ENCODE measurements around the gene S100A11.

The S100A11 gene

DNA sequence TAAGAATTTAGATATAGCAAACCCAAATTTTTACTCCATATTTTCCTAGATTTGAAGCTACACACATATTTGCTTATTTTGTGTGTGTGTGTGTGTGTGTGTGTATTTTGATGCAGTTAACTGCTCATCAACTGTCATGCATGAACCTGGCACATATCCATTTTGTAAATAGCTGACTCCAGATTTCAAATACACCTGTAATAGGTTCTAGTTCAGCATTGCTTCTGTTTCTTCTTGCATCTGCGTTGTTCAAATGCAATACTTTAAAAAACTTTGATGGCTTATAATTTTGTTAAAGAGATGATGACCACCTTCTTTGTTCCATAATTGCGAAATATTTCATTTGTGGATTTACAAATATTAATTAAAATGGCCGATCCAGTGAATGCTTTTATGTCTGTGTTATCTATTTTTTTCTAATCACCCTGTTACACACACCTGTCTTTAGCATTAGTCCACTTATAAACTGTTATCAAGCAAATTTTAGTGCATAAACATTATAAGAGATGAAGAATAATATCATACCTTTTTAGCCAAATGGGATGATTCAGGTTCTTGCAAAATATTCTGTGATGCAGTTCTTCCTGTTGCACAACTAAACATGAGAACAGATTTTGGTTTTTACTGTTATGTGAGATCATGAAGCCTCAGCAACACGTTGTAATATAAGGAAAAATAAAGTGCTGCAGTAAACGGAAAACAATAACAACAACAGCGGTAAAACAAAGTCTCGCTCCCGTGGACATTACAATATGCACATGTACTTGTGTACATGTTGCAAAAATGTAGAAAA, 12.7 kb upstream of the S100A11 start:
- no peak overlapping the region for H3K4me3 ChIP-seq (IDR thresholded peaks at IDR 0.05; ENCODE audit: insufficient read depth, low read depth, low read length)

DNA sequence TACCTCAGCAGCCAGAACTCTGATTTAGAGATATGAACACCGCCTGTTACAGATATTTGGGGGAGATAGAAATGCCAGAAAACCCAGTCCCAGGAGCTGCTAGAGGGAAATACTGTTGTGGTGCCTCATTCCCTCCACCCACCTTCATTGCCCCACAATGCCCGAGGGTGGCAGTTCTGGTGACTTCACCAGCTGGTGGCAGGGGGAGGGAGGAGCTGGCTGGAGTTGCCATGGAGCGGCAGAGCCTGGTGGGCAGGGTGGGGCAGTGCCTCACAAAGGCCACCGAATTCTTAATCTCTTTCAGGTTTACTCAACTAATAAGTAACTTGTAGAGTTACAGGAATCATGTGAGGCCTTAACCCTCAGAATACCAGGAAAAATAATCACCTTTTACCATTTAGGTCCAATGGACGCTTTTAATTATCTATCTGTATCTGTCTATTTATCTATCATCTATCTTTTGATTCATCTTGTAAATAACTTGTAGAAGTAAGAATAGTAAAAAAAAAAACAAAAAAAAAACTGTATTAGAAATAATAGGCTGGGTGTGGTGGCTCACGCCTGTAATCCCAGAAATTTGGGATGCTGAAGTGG, 11.7 kb upstream of the S100A11 start:
- H3K9ac ChIP-seq = peak overlapping the region; percentile 67
- no peaks in the 10 kb centered on the region for H3K79me2 ChIP-seq (ENCODE audit: insufficient read depth, low read depth)
- peak overlapping the region; percentile 66 for H2AFZ ChIP-seq (ENCODE audit: low read depth)
- H3K4me2 ChIP-seq = peak overlapping the region; percentile 79
- TF ChIP-seq, protein P1, sequence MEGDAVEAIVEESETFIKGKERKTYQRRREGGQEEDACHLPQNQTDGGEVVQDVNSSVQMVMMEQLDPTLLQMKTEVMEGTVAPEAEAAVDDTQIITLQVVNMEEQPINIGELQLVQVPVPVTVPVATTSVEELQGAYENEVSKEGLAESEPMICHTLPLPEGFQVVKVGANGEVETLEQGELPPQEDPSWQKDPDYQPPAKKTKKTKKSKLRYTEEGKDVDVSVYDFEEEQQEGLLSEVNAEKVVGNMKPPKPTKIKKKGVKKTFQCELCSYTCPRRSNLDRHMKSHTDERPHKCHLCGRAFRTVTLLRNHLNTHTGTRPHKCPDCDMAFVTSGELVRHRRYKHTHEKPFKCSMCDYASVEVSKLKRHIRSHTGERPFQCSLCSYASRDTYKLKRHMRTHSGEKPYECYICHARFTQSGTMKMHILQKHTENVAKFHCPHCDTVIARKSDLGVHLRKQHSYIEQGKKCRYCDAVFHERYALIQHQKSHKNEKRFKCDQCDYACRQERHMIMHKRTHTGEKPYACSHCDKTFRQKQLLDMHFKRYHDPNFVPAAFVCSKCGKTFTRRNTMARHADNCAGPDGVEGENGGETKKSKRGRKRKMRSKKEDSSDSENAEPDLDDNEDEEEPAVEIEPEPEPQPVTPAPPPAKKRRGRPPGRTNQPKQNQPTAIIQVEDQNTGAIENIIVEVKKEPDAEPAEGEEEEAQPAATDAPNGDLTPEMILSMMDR (conservative IDR thresholded peaks at IDR 0.05; ENCODE audit: low read depth, low read length) = no peak
- no peaks in the 10 kb centered on the region for H4K20me1 ChIP-seq (ENCODE audit: insufficient read depth)
- peak overlapping the region; percentile 86 for H3K4me3 ChIP-seq (IDR thresholded peaks at IDR 0.05; ENCODE audit: insufficient read depth, low read depth, low read length)
- peak overlapping the region; percentile 85 for H3K27ac ChIP-seq
- H3K36me3 ChIP-seq (ENCODE audit: insufficient read depth) = no peaks in the 10 kb centered on the region
- H3K4me1 ChIP-seq (ENCODE audit: low read depth, poor library complexity, severe bottlenecking) = peaks cover 37% of the 10 kb centered on the region
- no peaks in the 10 kb centered on the region for H3K27me3 ChIP-seq (ENCODE audit: insufficient read depth, low read depth)

More for the DNA sequence above, 12.7 kb upstream of the S100A11 start:
- Histone ChIP-seq H2AFZ (ENCODE audit: low read depth) (no peak overlapping the region), H4K20me1 (ENCODE audit: insufficient read depth) (no peaks in the 10 kb centered on the region), H3K79me2 (ENCODE audit: insufficient read depth, low read depth) (no peaks in the 10 kb centered on the region), H3K36me3 (ENCODE audit: insufficient read depth) (no peaks in the 10 kb centered on the region), H3K9ac (no peak overlapping the region), H3K4me1 (ENCODE audit: low read depth, poor library complexity, severe bottlenecking) (peaks cover 37% of the 10 kb centered on the region), H3K27me3 (ENCODE audit: insufficient read depth, low read depth) (no peaks in the 10 kb centered on the region), H3K4me2 (peak overlapping the region; percentile 5; the same call in 1 of the 2 replicates), H3K27ac (no peak overlapping the region)
- TF ChIP-seq, protein P1 (conservative IDR thresholded peaks at IDR 0.05; ENCODE audit: low read depth, low read length) = no peak

DNA sequence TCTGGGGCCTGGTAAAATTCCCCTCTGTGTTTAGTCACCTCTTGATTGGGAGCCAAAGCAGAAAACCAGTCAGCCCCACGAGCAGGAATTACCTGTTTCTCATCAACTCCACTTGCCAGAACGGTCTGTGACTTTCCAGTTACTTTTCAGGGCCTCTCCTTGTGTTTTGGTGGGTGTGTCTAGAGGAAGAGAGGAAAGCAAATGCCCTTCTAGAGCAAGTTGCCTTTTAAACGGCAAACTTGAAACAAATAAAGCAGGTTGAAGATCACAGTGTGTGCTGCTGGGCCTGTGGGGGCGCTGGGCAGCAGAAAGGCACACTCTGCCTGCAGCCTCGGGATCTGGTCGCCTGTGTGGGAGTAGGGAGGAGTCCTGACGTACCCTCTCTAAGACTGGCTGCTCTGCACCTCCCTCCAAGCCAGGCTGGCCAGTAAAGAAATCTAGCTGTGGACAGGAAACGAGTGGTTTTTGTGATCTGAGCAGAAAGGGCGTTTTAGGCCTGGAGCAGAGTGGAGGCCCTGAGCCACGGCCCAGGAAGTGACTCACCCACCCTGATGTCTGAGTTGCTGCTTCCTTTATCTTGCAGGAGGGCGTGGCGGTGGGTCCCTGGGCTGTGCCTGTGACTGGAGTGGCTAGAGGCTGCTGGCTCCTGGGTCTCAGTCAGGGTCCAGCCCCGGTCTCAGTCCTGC, 11.1 kb upstream of the S100A11 start:
- Histone ChIP-seq H3K79me2 (ENCODE audit: insufficient read depth, low read depth) (no peaks in the 10 kb centered on the region), H3K9ac (peak overlapping the region; percentile 67), H3K4me1 (ENCODE audit: low read depth, poor library complexity, severe bottlenecking) (peaks cover 37% of the 10 kb centered on the region), H3K4me2 (peak overlapping the region; percentile 79), H3K27me3 (ENCODE audit: insufficient read depth, low read depth) (no peaks in the 10 kb centered on the region), H3K27ac (peak overlapping the region; percentile 85), H3K36me3 (ENCODE audit: insufficient read depth) (no peaks in the 10 kb centered on the region), H3K4me3 (IDR thresholded peaks at IDR 0.05; ENCODE audit: insufficient read depth, low read depth, low read length) (peak overlapping the region; percentile 92), H2AFZ (ENCODE audit: low read depth) (peak overlapping the region; percentile 66), H4K20me1 (ENCODE audit: insufficient read depth) (no peaks in the 10 kb centered on the region)
- TF ChIP-seq, protein P1 (conservative IDR thresholded peaks at IDR 0.05; ENCODE audit: low read depth, low read length) = peak; percentile 96

DNA sequence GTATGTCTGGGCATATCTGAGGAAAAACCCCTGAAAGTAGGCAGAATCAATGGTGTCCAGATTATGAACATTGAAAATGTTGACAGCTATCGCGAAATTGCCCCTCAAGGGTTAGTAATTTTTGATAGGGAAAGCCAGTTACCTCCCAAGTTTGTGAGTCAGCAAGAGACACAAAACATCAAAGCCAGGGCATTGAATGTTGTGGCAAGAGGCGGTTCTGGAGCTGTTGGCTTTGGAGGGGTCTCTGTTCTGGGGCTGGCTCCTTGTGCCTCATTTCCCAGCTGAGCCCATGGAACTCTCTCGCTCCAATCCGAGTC, 10.6 kb upstream of the S100A11 start:
- no peaks in the 10 kb centered on the region for H3K79me2 ChIP-seq (ENCODE audit: insufficient read depth, low read depth)
- H3K4me3 ChIP-seq (IDR thresholded peaks at IDR 0.05; ENCODE audit: insufficient read depth, low read depth, low read length) = peak overlapping the region; percentile 92
- no peaks in the 10 kb centered on the region for H3K36me3 ChIP-seq (ENCODE audit: insufficient read depth)
- H3K9ac ChIP-seq = peak overlapping the region; percentile 67
- no peaks in the 10 kb centered on the region for H4K20me1 ChIP-seq (ENCODE audit: insufficient read depth)
- peak overlapping the region; percentile 79 for H3K4me2 ChIP-seq
- peak overlapping the region; percentile 66 for H2AFZ ChIP-seq (ENCODE audit: low read depth)
- TF ChIP-seq, protein P1 (conservative IDR thresholded peaks at IDR 0.05; ENCODE audit: low read depth, low read length) = no peak
- peaks cover 37% of the 10 kb centered on the region for H3K4me1 ChIP-seq (ENCODE audit: low read depth, poor library complexity, severe bottlenecking)
- peak overlapping the region; percentile 85 for H3K27ac ChIP-seq
- H3K27me3 ChIP-seq (ENCODE audit: insufficient read depth, low read depth) = no peaks in the 10 kb centered on the region

Data from KMS-11 (cell line).